Psoas muscle (tissue), 8 donors: Measurements from ENCODE around the gene ERICH6B. TPM values are rescaled to one million over a fixed set of nuclear protein-coding genes. Genes with fewer than 3 reads are reported as not detected.

Experiments
- ATAC-seq, 4 donors: fragments of 200-7000 bp; cut with Tn5 transposase; one replicate each; pipeline ENCODE4 v1.9.1; 2020; ENCODE audit warnings: moderate library complexity in 3 of 4, mild to moderate bottlenecking in 2 of 4
- DNase-seq, 2 donors: peaks; one replicate each; pipeline ENCODE4 v3.0.0-alpha.2; 2020
- H3K27ac ChIP-seq: fragments of 200-600 bp; one replicate; pipeline ENCODE4 v1.8.0; 2022
- H3K27me3 ChIP-seq, 3 donors: fragments of 200-600 bp in 1 of 3; one replicate each; pipeline versions ENCODE4 v1.6.1 to v1.8.0; 2013 to 2022; ENCODE audit warnings: low read length in 2 of 3, mild to moderate bottlenecking in 2 of 3, moderate library complexity in 1 of 3; ENCODE audit not compliant: insufficient read depth in 3 of 3
- H3K36me3 ChIP-seq, 2 donors: fragments of 200-600 bp in 1 of 2; one replicate each; pipeline versions ENCODE4 v1.6.1 to v1.8.0; 2013 to 2022; ENCODE audit warnings: low read depth in 1 of 2, mild to moderate bottlenecking in 1 of 2, moderate library complexity in 1 of 2; ENCODE audit not compliant: insufficient read depth in 1 of 2
- H3K4me1 ChIP-seq: fragments of 200-600 bp; one replicate; pipeline ENCODE4 v1.8.0; 2022
- H3K4me3 ChIP-seq: fragments of 200-600 bp; one replicate; pipeline ENCODE4 v1.8.0; 2022; ENCODE audit warnings: mild to moderate bottlenecking
- H3K9me3 ChIP-seq: fragments of 200-600 bp; one replicate; pipeline ENCODE4 v1.8.0; 2022
- WGBS, 3 donors: extraction: QIAGEN DNeasy Blood & Tissue Kit; methylation state at CpG; one replicate each; pipeline versions ENCODE4 v1.1.6 to v1.1.7; 2013; 5-methylcytosine and 5-hydroxymethylcytosine counted together
- intact Hi-C, 2 donors: fragments of 100-400 bp; cut with DNase I; formaldehyde crosslinking; loops; one replicate each; pipeline versions ENCODE4 v1.11.0 to v1.14.2; 2022
- polyA plus RNA-seq, 3 donors: library from polyadenylated mRNA; stranded (reverse); fragments of 200-250 nt; gene quantifications; one replicate each; pipeline ENCODE4 v1.2.3, GENCODE V29; 2013
- total RNA-seq, 4 donors: library from RNA; stranded (reverse); fragmentation: NEBNext Ultra II Directional in 2 of 4; extraction: Animal tissue kit (Norgen Biotek cat#: 25700) in 2 of 4; gene quantifications; one replicate each; pipeline versions ENCODE4 v1.2.1 to v1.2.4, GENCODE V29; 2021 to 2023
- TF ChIP-seq, protein P1 (sequence below): fragments of 200-600 bp; IDR thresholded peaks from one replicate; pipeline ENCODE4 v1.8.0; 2022; ENCODE audit warnings: antibody characterized with exemption
- donor health status: healthy with polysubstance abuse.
- donor health status: DM: no; HTN: no; CAD: no; lungs with moderate emphysema.
- donor health status: Bipolar disorder and iron deficiency.
- donor health status: healthy.
- donor health status: DM: yes; HTN: yes; CAD: no.
- donor health status: DM: no; HTN: no; CAD: no.
- donor health status: DM: no; HTN: no; CAD: no.
- donor health status: DM: yes; HTN: yes; CAD: no.

ERICH6B gene
- total and polyA plus RNA-seq, 7 donors, result not detected

DNA sequence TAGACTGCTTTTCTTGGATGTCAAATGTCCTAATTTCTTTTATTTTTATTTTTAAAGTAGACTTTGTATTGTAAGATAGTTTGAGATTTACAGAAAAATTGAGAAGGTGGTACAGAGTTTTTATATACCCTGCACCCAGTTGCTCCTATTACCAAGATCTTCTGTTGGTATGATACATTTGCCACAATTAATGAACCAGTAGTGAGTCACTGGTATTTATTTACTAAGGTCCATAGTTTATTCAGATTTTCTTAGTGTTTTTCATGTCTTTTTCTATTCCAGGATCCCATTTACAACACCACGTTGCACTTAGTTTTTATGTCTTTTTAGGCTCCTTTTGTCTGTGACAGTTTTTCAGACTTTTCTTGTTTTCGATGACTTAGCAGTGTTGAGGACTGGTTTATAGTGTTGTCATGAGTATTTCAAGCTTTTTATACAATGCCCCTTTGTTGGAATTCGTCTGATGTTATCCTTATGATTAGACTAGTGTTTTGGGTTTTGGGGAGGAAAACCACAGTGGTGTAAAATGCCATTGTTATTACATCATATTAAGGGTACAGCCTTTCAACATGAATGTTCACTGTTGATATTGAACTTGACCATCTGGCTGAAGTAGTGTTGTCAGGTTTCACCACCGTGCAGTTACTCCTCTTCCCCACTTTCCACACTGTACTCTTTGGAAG is 114.9 kb downstream of the ERICH6B start:
- Histone ChIP-seq H3K36me3 (peaks cover 13 to 88% of the 10 kb centered on the region in 2 donors), H3K4me1 (no peaks in the 10 kb centered on the region), H3K9me3 (no peaks in the 10 kb centered on the region), H3K27me3 (no peaks in the 10 kb centered on the region), H3K27ac (no peak overlapping the region), H3K4me3 (no peak overlapping the region)
- ATAC-seq (peak in 1 of 4 donors; percentile 49), DNase-seq (no peak)
- 69 to 75% (median 73%) methylated on average over 4 of the region's 4 CpGs for WGBS, 3 donors
- TF ChIP-seq, protein P1, sequence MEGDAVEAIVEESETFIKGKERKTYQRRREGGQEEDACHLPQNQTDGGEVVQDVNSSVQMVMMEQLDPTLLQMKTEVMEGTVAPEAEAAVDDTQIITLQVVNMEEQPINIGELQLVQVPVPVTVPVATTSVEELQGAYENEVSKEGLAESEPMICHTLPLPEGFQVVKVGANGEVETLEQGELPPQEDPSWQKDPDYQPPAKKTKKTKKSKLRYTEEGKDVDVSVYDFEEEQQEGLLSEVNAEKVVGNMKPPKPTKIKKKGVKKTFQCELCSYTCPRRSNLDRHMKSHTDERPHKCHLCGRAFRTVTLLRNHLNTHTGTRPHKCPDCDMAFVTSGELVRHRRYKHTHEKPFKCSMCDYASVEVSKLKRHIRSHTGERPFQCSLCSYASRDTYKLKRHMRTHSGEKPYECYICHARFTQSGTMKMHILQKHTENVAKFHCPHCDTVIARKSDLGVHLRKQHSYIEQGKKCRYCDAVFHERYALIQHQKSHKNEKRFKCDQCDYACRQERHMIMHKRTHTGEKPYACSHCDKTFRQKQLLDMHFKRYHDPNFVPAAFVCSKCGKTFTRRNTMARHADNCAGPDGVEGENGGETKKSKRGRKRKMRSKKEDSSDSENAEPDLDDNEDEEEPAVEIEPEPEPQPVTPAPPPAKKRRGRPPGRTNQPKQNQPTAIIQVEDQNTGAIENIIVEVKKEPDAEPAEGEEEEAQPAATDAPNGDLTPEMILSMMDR, result no peak
- intact Hi-C loops, result loop anchor here in 1 of 2 donors (10.0 kb wide), 1 partner anchor 654 kb away; no protein-coding TSS in a partner anchor

DNA sequence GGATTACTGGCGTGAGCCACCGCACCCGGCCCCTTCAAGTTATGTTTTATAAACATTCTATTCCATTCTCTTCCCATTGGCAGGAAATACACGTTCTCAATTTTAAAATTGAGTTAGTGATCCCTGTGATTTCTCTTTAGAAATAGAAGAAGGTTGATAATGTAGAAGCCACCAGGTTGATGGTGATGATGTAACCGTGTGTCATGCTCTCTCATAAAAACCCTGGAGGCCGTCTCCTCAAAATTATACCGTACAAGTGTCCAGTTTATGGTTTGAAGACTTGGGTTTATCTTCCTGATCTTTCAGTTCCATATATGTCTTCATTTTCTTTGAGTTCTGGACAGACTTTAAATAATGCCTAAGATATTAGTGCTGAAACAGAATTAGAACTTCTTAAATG is 118.6 kb downstream of the ERICH6B start:
- WGBS, 3 donors, result 83 to 91% (median 84%) methylated on average over 7 of the region's 7 CpGs
- Histone ChIP-seq H3K27me3 (no peaks in the 10 kb centered on the region), H3K9me3 (no peaks in the 10 kb centered on the region), H3K27ac (no peak overlapping the region), H3K36me3 (peaks cover 3 to 89% of the 10 kb centered on the region in 2 donors), H3K4me1 (no peaks in the 10 kb centered on the region), H3K4me3 (no peak overlapping the region)
- TF ChIP-seq, protein P1, result no peak
- intact Hi-C loops, result no loop called here
- ATAC-seq, result no peak
- no peak for DNase-seq

DNA sequence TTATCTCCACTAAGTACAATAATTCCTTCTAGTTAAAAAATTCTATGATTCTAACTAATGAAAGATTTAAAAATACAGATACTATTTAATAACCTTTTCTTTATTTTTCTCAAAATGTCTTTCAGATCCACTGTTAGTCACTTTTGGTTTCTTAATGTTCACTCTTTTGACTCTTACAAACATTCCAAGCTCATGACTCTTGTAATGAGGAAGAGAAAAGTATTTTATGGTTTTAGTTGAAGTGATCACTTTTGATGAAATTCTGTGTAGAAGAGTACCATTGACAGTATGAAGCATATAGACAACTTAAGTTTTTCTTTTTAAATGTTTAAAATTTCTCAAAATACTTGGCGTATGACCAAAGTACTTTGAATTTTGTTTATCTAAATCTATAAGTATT is 123.0 kb downstream of the ERICH6B start:
- WGBS, 3 donors, result 94 to 100% (median 97%) methylated on average over 1 of the region's 1 CpG

More for the DNA sequence above, 123.0 kb downstream of the ERICH6B start:
- Histone ChIP-seq H3K36me3 (peaks cover 3 to 91% of the 10 kb centered on the region in 2 donors), H3K9me3 (no peaks in the 10 kb centered on the region), H3K4me1 (no peaks in the 10 kb centered on the region), H3K4me3 (no peak overlapping the region), H3K27ac (no peak overlapping the region), H3K27me3 (no peaks in the 10 kb centered on the region)
- DNase-seq, result no peak
- no peak for ATAC-seq
- intact Hi-C loops, result loop anchor here in 1 of 2 donors (5.0 kb wide), 1 partner anchor 120 kb away; no protein-coding TSS in a partner anchor
- TF ChIP-seq, protein P1, result no peak

Other genes with a start within 250 kb of the ERICH6B start
- 10 to 100 TPM; 21.7 to 69.8 (median 53.4) TPM for gene SLC25A30, start 197.4 kb downstream of the ERICH6B start, total RNA-seq
- gene SLC25A30, start 197.4 kb downstream of the ERICH6B start, polyA plus RNA-seq, result 10 to 100 TPM in 2 of 3 donors, 1 to 10 TPM in 1; 6.2 to 42.8 (median 19.3) TPM
- gene COG3, start 150.8 kb downstream of the ERICH6B start, total RNA-seq, result 10 to 100 TPM; 10.1 to 18.5 (median 13.8) TPM
- 10 to 100 TPM in 2 of 3 donors, 1 to 10 TPM in 1; 7.5 to 19.1 (median 13.2) TPM for gene COG3, start 150.8 kb downstream of the ERICH6B start, polyA plus RNA-seq
- not detected for gene CBY2, start 86.6 kb upstream of the ERICH6B start, total RNA-seq
- not detected for gene CBY2, start 86.6 kb upstream of the ERICH6B start, polyA plus RNA-seq
- gene SIAH3, start 236.0 kb upstream of the ERICH6B start, total RNA-seq, result under 1 TPM in 2 of 4 donors, not detected in 2; 0.02 TPM
- under 1 TPM in 1 of 3 donors, not detected in 2; 0.03 TPM for gene SIAH3, start 236.0 kb upstream of the ERICH6B start, polyA plus RNA-seq